GM12801 (cell line): ENCODE measurements around the gene LRRTM4.

Experiments
- CTCF ChIP-seq: IDR thresholded peaks from one replicate; pipeline ENCODE4 v1.5.1; 2011; ENCODE audit warnings: control low read depth; ENCODE audit not compliant: insufficient read length; ENCODE audit errors: extremely low read depth

The LRRTM4 gene

GRCh38 chr2:77522888-77523287 is 712 bp upstream of the LRRTM4 start:
- no peak for TF ChIP-seq CTCF

GRCh38 chr2:77521548-77521891 is 656 bp downstream of the LRRTM4 start:
- no peak for TF ChIP-seq CTCF

GRCh38 chr2:77520641-77521547 is 1.3 kb downstream of the LRRTM4 start:
- TF ChIP-seq CTCF, result no peak

GRCh38 chr2:77519888-77520506 is 2.2 kb downstream of the LRRTM4 start:
- no peak for TF ChIP-seq CTCF

- no peak for TF ChIP-seq CTCF
These were observed 2.9 kb downstream of the LRRTM4 start for GRCh38 chr2:77519164-77519887.

GRCh38 chr2:77518311-77518710 is 3.9 kb downstream of the LRRTM4 start:
- TF ChIP-seq CTCF, result no peak

- TF ChIP-seq CTCF, result no peak
These were observed 9.0 kb downstream of the LRRTM4 start for GRCh38 chr2:77513191-77513590.
